SIG-M5 (cell line): ENCODE data around the gene MUC13.
"Not testable (repeated sequence)": the region's sequence is repeated elsewhere in the genome, so short reads cannot be mapped to it uniquely, and the experiment has no call there.

Experiments used
- DNase-seq: peaks from one replicate; lab custom pipeline; 2025; lab: John Stamatoyannopoulos, UW

The MUC13 gene

GRCh38 chr3:124934577-124934976 lies at the start of gene MUC13:
MUC13 (minus strand) TSS chr3:124934751; CDS start chr3:124934712, 39 bp downstream.
- DNase-seq = no peak

GRCh38 chr3:124982855-124983254 lies 48.3 kb upstream of the MUC13 start:
- no peak for DNase-seq

DNA sequence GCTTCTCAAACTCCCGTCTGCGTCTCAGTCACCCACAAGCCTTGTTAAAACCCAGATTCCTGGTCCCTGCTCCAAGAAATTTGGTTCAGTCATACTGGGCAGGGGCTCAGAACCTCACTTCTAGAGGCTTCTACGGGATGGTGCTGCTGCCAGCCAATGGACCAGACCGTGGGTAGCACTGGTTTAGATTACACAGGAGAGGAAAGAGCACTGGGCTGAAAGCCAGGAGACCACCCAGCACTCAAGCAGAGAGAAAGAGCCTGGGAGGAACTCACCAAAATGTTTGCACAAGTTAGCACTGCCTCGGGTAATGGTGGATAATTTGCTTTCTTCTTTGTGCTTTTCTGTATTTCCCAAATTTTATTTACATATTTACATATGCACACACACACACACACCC lies 46.9 kb upstream of the MUC13 start:
- no peak for DNase-seq

- no peak for DNase-seq
Observed at GRCh38 chr3:124978627-124979026, 44.1 kb upstream of the MUC13 start.

DNA sequence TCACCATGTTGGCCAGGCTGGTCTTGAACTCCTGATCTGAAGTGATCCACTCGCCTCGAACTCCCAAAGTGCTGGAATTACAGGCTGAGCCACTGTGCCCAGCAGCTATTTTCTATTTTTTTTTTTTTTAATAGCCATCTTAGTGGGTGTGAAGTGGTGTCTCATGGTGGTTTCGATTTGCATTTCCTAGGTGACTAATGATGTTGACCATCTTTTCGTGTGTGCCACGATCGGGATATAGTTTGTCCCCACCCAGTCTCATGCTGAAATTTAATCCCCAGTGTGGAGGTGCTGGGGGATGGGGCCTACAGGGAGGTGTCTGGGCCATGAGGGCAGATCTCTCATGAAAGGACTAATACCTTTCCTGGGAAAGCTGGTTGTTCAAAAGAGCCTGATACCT lies 41.8 kb upstream of the MUC13 start:
- DNase-seq = no peak

DNA sequence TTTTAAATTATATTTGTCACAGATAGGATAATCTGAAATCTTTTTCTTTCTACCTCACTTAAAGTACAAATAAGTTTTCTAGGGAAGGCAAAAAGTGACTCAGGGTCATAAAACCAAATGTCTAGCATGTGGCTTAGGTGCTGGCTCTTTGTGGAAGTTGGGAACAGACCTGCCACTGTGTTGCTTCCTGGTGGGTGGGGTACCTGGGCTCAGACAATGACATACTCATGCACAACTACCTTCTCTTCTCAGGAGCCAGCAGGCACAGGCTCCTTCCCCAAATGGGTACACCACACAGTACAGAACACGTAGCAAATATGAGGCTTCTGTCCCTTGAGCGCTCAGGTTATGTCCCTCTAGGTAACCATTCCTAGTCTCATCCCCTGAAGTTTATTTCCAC lies 40.1 kb upstream of the MUC13 start:
- no peak for DNase-seq

- DNase-seq = no peak
Observed at GRCh38 chr3:124973290-124973689, 38.7 kb upstream of the MUC13 start.

DNA sequence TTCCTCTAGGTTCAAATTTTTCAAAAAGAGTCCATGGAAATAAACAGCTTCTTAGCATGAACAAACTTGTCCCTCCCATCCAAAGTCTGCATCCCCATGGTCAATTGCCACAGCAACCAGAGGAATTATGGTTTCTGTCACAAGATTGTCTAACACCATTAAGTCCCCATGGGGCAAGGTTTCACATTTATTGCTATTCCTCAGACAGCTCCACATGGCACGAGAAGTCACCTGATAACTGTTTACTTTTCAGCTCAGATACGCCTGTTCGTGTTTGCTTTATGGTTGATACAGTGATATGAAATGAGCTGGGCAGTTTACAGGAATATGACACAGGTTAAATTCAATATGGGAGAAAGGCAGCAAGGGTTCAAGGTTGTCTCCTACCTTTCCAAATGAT lies 37.9 kb upstream of the MUC13 start:
- DNase-seq = no peak

GRCh38 chr3:124969963-124970722 lies 35.6 kb upstream of the MUC13 start:
- DNase-seq = no peak

GRCh38 chr3:124969190-124969589 lies 34.6 kb upstream of the MUC13 start:
- no peak for DNase-seq

- no peak for DNase-seq
Observed at GRCh38 chr3:124967964-124968363, 33.4 kb upstream of the MUC13 start.

DNA sequence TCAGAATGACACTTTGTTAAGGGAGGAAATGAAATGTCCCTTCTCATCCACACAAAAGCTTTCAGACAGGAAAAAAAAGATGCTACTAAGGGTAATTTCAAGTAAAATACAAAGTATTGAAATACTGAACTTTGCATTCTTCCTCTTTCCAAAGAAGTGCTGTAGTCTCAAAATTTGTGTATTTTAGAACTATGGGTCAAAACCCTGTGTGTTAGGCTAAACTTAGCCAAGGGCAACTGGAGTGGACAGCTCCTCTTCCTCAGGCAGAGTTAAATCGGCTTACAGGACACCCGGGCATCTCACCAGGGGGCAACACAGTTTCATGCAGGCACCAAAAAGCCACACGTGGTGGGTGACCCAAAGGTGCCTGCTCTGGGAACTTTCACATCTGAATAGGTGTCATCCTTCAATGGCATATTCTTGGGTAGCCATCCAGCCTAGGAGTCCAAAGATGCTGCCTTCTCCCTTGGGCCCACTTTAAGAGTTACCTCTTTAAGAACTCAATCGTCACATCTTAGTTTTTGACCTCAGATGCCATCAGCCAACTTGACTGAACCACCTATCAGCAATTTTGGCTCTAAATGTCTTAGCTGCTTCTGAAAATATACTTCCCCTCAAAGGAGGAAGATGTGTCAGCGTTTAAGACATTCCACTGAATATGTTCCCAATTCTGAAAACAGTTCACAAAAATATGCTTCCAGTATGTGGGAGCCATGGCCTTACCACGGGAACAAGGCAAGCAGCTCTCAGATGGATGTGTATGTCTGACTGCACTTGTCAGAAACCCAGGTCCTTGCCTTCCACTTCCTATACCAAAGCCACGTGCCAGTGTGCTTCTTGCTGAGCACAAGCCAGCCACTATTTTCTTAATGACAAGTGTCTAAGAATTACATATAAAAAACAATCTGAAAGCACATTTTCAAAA lies 32.2 kb upstream of the MUC13 start:
- DNase-seq = no peak

- DNase-seq = no peak
Observed at GRCh38 chr3:124965413-124965812, 30.9 kb upstream of the MUC13 start.

DNA sequence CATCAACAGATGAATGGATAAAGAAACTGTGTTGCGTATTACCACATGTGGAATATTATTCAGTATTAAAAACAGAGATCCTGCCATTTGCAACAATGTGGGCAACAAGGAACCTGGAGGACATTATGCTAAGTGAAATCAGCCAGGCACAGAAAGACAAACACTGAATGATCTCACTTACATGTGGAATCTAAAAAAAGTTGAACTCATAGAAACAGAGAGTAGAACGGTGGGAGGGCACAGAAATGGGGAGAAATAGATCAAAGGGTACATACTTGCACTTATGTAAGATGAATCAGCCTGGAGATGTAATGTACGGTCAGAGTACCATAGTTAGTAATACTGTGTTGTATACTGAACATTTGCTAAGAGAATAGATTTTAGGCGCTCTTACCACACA lies 29.8 kb upstream of the MUC13 start:
- no peak for DNase-seq

GRCh38 chr3:124963755-124964154 lies 29.2 kb upstream of the MUC13 start:
- DNase-seq = no peak

- DNase-seq = no peak
Observed at GRCh38 chr3:124962403-124962940, 27.9 kb upstream of the MUC13 start.

GRCh38 chr3:124960698-124961097 lies 26.1 kb upstream of the MUC13 start:
- no peak for DNase-seq

- no peak for DNase-seq
Observed at GRCh38 chr3:124960105-124960504, 25.6 kb upstream of the MUC13 start.

DNA sequence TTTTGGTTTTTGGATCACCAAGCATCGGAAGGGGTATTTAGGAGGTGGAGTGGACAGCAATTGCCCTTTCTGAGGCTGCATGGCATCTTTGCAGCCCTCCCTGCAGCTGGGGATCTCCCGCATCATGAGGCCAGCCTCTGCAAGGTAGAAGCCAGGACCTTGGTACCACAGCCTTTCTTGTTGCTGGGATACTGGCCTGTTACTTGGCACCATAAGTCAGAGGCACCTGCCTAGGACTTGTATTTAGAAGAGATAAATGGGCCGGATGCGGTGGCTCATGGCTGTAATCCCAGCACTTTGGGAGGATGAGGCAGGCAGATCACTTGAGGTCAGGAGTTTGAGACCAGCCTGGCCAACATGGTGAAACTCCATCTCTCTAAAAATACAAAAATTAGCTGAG lies 23.4 kb upstream of the MUC13 start:
- not testable (repeated sequence) for DNase-seq

DNA sequence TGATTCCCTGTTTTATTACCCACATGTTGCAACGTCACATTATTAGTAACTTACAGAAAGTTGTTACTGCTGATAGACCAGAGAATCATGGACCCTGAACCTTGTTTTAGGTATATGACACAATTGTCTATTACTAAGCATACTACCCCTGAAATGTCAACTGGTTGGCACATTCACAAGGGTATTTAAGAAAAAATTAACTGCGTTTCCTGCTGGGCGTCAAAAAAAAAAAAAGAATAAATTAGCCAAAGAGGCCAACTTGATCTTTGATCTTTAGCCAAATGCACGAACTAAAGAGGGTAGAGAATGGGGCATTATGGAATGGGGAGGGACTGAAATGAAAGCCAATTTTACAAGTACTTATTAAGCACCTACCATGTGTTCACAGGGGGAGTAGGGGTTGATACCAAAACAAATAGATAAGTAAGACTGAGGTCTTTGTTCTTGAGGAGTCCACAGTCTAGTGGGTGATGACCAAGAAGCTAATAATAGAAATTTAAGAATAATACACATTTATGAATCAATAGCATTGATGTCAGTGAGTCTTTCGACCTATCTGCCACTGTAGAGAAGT lies 17.8 kb upstream of the MUC13 start:
- DNase-seq = no peak

DNA sequence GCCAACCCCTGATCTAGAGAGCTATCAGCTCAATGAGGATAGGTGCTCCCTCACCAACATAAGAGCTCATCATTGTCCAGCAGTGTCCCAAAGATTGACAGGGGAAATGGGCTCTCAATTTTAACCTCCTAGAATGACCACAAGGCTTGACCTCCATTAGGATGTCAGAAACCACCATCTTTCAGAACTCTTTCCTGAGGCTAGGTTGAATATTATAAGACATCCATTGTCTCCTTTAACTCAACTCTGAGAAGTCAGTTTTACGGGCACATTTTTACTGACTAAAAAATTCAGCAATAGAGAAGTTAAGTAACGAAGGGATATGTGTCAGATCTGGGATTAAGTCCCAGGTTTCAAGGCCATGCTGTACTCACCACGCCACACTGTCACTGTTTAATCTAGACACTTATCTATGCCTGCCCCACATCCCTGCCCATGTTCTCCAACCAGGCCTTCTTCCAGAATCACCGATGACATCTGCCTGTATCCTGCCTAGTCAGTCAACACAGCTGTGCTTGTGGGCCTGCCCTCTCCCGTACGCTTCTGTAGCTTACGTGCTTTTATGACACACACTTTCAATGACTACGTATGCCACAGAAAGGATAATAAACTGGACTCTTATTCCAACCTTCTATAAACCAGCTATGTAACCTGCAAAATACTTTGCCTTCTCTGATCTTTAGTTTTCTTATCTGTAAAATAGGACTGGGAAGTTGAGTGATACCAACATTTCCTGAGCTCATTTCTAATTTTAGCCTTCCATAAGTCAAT lies 17.1 kb upstream of the MUC13 start:
- no peak for DNase-seq

DNA sequence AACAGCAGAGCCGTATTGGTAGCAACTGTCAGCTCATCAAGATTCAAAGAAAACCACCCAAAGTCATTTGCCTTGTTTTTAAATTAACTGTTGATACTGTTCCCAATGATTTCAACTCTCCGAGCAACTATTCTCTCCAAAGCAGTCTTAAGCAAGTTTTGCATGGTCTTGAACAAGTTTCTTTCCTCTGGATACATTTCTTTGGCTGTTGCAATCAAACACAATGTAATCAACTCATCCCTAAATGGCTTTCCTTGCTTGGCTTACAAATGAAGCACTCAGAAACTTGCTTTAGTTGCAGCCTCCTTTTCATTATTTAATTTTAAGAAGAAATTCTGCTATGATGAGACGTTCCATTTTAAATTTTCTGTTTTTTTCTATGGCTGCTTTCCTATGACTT lies 15.5 kb upstream of the MUC13 start:
- DNase-seq = no peak
